NCI-H187 (cell line): ENCODE data around the gene CYP21A2.
"Not testable (repeated sequence)": the region's sequence is repeated elsewhere in the genome, so short reads cannot be mapped to it uniquely, and the experiment has no call there.

ENCODE experiments used
- DNase-seq, 2 experiments: peaks; one replicate each; lab custom pipeline; 2025; lab: John Stamatoyannopoulos, UW

CYP21A2 gene

DNA sequence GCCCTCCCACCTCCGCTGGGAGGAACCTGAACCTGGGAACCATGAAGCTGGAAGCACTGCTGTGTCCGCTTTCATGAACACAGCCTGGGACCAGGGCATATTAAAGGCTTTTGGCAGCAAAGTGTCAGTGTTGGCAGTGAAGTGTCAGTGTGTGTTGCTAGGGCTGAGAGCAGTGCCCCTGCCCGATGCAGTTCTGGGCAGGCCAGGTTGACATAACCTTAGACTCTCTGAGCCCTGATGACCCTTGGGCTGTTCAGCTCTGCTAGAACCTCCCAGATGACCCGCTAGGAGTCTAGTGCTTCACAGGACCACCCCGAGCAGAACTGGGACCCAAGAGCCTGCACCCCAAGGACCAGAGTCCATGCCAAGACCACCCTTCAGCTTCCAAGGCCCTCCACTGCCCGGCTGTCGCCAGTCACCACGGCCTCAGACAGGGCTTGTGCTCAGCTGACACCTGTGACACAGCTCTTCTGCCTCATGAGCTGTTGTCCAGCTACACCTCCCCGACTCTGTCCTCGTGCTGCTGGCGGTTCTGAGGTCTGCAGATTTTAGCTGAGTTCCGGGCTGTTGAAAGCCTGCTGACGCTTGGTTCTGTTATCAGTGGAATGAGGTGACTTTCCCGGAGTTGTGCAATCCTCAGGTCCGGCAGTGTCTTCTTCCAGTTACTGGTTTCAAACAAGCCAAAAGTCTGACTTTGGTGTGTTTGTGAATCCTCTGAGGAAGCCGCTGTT lies 2.8 kb upstream of the CYP21A2 start:
- not testable (repeated sequence) for DNase-seq

GRCh38 chr6:32037136-32037535 lies 1.1 kb upstream of the CYP21A2 start:
- DNase-seq: not testable (repeated sequence)

DNA sequence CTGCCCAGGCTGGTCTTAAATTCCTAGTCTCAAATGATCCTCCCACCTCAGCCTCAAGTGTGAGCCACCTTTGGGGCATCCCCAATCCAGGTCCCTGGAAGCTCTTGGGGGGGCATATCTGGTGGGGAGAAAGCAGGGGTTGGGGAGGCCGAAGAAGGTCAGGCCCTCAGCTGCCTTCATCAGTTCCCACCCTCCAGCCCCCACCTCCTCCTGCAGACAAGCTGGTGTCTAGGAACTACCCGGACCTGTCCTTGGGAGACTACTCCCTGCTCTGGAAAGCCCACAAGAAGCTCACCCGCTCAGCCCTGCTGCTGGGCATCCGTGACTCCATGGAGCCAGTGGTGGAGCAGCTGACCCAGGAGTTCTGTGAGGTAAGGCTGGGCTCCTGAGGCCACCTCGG lies 663 bp downstream of the CYP21A2 start:
- DNase-seq: not testable (repeated sequence)

DNA sequence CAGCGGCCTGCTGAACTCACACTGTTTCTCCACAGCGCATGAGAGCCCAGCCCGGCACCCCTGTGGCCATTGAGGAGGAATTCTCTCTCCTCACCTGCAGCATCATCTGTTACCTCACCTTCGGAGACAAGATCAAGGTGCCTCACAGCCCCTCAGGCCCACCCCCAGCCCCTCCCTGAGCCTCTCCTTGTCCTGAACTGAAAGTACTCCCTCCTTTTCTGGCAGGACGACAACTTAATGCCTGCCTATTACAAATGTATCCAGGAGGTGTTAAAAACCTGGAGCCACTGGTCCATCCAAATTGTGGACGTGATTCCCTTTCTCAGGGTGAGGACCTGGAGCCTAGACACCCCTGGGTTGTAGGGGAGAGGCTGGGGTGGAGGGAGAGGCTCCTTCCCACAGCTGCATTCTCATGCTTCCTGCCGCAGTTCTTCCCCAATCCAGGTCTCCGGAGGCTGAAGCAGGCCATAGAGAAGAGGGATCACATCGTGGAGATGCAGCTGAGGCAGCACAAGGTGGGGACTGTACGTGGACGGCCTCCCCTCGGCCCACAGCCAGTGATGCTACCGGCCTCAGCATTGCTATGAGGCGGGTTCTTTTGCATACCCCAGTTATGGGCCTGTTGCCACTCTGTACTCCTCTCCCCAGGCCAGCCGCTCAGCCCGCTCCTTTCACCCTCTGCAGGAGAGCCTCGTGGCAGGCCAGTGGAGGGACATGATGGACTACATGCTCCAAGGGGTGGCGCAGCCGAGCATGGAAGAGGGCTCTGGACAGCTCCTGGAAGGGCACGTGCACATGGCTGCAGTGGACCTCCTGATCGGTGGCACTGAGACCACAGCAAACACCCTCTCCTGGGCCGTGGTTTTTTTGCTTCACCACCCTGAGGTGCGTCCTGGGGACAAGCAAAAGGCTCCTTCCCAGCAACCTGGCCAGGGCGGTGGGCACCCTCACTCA lies 1.4 kb downstream of the CYP21A2 start:
- not testable (repeated sequence) for DNase-seq

DNA sequence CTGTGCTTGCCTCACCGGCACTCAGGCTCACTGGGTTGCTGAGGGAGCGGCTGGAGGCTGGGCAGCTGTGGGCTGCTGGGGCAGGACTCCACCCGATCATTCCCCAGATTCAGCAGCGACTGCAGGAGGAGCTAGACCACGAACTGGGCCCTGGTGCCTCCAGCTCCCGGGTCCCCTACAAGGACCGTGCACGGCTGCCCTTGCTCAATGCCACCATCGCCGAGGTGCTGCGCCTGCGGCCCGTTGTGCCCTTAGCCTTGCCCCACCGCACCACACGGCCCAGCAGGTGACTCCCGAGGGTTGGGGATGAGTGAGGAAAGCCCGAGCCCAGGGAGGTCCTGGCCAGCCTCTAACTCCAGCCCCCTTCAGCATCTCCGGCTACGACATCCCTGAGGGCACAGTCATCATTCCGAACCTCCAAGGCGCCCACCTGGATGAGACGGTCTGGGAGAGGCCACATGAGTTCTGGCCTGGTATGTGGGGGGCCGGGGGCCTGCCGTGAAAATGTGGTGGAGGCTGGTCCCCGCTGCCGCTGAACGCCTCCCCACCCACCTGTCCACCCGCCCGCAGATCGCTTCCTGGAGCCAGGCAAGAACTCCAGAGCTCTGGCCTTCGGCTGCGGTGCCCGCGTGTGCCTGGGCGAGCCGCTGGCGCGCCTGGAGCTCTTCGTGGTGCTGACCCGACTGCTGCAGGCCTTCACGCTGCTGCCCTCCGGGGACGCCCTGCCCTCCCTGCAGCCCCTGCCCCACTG lies 2.3 kb downstream of the CYP21A2 start:
- DNase-seq: not testable (repeated sequence)

DNA sequence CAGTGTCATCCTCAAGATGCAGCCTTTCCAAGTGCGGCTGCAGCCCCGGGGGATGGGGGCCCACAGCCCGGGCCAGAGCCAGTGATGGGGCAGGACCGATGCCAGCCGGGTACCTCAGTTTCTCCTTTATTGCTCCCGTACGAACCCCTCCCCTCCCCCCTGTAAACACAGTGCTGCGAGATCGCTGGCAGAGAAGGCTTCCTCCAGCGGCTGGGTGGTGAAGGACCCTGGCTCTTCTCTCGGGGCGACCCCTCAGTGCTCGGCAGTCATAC lies 2.8 kb downstream of the CYP21A2 start:
- DNase-seq: not testable (repeated sequence)

- DNase-seq: not testable (repeated sequence)
Measured at GRCh38 chr6:32041385-32041784, 3.2 kb downstream of the CYP21A2 start.

- not testable (repeated sequence) for DNase-seq
Measured at GRCh38 chr6:32042276-32042675, 4.1 kb downstream of the CYP21A2 start.

DNA sequence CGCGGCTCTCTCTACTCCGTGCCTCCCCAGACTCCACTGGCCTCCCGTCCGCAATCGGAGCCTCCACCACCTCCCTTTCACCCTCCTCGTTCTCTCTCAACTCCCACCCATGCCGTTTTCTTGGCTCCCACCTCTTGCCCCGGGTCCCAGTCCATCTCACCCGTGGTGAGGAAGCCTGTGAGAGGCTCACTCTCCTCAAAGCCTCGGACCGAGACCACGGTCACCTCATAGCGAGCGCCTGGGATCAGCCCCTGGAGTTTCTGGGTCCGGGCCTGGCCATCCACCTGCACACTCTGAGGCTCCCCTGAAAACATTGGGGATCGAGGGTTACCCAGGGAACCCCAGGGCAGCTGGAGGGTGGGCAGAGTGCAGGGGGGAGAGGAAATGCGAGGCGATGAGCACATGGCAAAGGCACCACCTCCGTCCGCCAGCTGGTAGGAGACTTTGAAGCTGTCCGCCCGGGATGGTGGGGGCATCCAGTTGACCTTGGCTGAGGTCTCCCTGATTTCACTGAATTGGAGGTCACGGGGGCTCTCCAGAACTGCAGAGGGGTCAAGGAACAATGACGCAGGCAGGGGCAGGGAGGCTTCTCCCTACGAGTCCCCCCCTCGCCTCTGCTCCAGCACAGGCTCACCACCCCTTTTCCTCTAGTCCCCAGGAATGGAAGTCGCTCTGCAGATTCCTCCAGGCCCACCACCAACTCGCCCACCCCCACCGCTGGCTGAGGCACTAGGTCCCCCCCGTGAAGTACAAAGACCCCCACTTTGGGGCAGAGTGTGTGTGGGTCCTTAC lies 5.6 kb downstream of the CYP21A2 start:
- DNase-seq: not testable (repeated sequence)

GRCh38 chr6:32044916-32045315 lies 6.7 kb downstream of the CYP21A2 start:
- DNase-seq: not testable (repeated sequence)

GRCh38 chr6:32045811-32046449 lies 7.7 kb downstream of the CYP21A2 start:
- DNase-seq: no peak

- no peak for DNase-seq
Measured at GRCh38 chr6:32046450-32047083, 8.4 kb downstream of the CYP21A2 start.

DNA sequence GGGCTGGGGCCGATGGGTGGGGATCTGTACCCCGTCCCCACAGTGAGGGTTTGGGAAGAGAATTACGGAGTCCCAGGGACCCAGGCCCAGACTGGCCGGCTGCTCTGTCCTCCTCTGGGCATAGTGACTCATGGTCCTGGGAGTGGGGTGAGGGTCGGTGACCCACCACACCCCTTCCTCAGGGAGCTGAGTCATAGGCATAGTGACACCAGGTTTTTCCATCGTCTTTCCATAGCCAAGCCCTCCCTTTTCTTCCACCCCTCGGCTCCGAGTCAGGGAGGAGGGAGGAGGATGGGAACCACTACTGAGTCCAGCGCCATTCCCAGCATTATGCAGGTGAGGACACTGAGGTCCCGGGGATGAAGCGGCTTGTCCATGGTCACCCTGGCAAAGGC lies 8.9 kb downstream of the CYP21A2 start:
- DNase-seq: no peak

DNA sequence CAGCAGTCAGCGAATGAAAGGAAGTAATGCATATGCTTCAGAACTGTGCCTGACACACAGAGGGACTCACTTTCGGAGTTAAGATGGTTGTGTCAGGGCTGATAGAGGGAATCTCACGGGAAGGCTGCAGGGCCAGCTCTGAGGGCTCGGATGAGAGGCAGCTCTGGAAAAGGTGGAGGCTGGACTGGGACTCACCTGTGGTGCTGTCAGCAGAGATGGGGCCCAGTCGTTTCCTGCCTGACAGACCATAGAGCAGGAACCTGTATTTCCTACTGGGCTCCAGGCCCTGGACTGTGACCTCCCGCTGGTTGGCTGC lies 9.3 kb downstream of the CYP21A2 start:
- DNase-seq: no peak

DNA sequence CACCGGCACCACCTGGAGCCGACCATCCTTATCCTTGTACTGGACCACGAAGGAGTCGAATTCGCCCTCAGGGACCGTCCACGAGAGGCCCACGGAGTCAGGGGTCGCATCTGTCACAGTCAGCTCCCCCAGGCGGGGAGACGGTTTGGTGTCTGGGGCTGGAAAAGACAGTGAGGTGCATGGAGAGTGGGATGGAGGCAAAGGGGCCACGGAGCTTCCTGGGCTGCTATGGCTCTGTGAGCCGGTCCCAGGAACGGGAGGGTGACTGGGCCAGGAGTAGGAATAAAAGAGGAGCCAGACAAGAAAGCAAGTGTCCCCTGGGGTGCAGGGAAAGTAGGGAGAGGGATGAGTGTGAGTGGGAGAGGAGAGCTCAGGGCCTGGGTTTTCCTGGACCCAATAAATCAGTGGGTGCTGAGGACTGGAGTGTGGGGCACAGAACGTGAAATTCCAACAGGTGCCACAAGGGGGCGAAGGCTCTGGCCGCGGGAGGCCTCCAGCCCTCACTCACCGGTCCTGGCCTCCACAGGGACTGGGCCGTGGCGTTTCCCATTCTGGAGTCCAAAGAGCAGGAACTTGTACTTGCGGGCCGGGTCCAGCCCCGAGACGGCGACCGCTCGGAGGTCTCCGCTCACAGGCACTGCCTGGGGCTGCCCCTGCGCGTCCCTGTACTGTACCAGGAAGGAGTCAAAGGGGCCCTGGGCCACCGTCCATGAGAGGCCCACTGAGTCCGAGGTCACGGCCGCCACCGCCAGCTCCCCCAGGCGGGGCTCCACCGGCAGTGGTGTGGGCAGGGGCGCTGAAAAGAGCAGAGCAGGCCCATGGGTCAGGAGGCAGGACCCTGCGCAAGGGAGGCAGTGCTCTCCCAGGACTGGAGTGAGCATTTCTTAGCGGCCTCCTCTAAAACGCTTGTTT lies 9.9 kb downstream of the CYP21A2 start:
- DNase-seq: peak in 1 of 2 experiments; percentile 12

DNA sequence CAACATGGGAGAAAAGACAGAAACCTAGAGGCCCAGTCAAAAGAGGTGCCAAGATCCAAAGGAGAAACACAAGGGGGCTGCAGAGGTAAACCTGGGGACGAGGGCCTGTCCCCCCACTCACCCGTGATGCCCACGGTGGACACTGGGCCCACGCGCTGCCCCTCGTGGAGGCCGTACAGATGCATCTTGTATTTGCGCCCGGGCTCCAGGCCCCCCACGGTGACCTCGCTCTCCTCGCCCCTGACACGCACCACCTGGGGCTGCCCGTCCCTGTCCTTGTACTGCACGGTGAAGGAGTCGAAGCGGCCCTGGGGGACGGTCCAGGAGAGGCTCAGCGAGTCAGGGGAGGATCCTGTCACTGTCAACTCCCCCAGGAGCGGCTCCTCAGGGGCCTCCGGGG lies 10.9 kb downstream of the CYP21A2 start:
- not testable (repeated sequence) for DNase-seq

DNA sequence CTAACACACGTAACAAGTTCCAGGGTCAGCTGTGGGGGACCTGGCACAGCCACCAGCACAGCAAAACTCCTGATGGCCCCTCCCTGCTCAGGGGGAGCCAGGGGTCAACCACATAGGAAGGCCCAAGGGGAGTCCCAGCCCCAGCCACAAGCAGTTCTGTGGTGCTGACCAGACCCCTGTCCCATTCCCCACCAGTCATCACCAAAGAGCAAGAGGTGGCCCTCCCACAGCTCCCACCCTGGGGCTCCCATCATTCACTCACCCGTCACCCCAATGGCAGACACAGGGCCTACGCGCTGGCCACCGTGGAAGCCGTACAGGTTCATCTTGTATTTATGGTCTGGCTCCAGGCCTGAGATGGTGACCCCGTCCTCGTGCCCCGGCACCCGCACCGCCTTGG lies 11.5 kb downstream of the CYP21A2 start:
- DNase-seq: not testable (repeated sequence)

- DNase-seq: no peak
Measured at GRCh38 chr6:32050562-32050961, 12.3 kb downstream of the CYP21A2 start.

DNA sequence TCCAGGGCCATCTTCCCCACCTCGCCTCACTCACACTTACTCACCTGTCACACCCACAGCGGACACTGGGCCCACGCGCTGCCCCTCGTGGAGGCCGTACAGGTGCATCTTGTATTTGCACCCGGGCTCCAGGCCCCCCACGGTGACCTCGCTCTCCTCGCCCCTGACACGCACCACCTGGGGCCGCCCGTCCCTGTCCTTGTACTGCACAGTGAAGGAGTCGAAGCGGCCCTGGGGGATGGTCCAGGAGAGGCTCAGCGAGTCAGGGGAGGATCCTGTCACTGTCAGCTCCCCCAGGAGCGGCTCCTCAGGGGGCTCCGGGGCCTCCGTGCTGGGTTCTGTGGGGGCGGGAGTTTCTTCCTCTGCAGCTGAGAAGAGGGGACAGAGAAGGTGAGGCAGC lies 14.4 kb downstream of the CYP21A2 start:
- not testable (repeated sequence) for DNase-seq

GRCh38 chr6:32053314-32053713 lies 15.1 kb downstream of the CYP21A2 start:
- DNase-seq: not testable (repeated sequence)
